Measurements from ENCODE around the gene REL.

Gene REL

GRCh38 chr2:60837123-60837522 is 44.3 kb upstream of the REL start:
- H3K36me3 ChIP-seq (ENCODE audit: control insufficient read depth, insufficient read depth, low read length), result no peaks in the 10 kb centered on the region
- DNase-seq (ENCODE audit: extremely low read depth, insufficient read length), result peak; percentile 40
- H3K27me3 ChIP-seq (replicated peaks; ENCODE audit: control insufficient read depth, insufficient read depth, low read length), result no peaks in the 10 kb centered on the region
- H3K4me3 ChIP-seq (replicated peaks; ENCODE audit: low read depth, low read length), result no peak overlapping the region
- no peak for TF ChIP-seq CTCF (IDR thresholded peaks at IDR 0.05; ENCODE audit: insufficient read depth, low read length, poor library complexity, severe bottlenecking)

DNA sequence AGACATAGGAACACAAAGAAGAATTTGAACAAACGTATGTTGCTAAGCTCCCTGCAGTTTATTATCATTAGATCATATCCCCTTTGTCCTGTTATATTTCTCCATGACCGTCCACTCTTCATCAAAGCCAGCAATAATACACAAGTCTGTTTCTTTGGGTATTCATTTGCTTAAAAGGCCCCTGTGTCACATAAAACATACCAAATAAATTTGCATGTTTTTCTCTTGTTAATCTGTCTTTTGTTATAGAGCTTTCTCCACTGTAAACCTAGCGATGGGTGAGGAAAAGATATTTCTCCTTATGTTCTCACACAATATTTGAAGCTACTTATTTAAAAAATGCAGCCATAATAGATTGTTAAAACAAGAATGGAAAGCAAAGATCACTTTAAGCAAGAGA is 42.9 kb upstream of the REL start:
- DNase-seq (ENCODE audit: extremely low read depth, insufficient read length), result no peak
- no peak overlapping the region for H3K4me3 ChIP-seq (replicated peaks; ENCODE audit: low read depth, low read length)
- H3K36me3 ChIP-seq (ENCODE audit: control insufficient read depth, insufficient read depth, low read length), result no peaks in the 10 kb centered on the region
- TF ChIP-seq CTCF (IDR thresholded peaks at IDR 0.05; ENCODE audit: insufficient read depth, low read length, poor library complexity, severe bottlenecking), result no peak
- no peaks in the 10 kb centered on the region for H3K27me3 ChIP-seq (replicated peaks; ENCODE audit: control insufficient read depth, insufficient read depth, low read length)

GRCh38 chr2:60839126-60839813 is 42.1 kb upstream of the REL start:
- peak; percentile 79 for DNase-seq (ENCODE audit: extremely low read depth, insufficient read length)
- no peak overlapping the region for H3K4me3 ChIP-seq (replicated peaks; ENCODE audit: low read depth, low read length)

DNA sequence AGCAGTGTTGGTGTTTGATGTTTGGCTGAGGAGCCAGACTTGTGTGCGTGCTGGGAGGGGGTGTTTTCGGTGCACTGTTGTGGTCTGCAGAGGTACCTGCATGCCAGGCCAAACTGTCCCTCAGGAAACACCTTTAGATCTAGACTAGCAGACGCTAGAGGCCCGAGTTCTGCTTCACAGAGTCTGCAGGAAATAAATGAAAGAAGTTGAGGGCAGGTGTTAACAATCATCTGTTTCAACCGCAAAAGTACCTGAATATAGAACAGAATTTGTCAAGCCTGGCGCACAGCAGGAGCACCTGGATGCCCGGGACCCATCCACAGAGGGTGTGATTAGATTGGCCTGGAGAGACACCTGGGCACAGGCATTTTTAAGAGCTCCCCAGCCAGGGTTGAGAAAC is 40.5 kb upstream of the REL start:
- Histone ChIP-seq H3K27me3 (replicated peaks; ENCODE audit: control insufficient read depth, insufficient read depth, low read length) (no peaks in the 10 kb centered on the region), H3K4me3 (replicated peaks; ENCODE audit: low read depth, low read length) (no peak overlapping the region), H3K36me3 (ENCODE audit: control insufficient read depth, insufficient read depth, low read length) (no peaks in the 10 kb centered on the region)
- DNase-seq (ENCODE audit: extremely low read depth, insufficient read length), result peak; percentile 82
- TF ChIP-seq CTCF (IDR thresholded peaks at IDR 0.05; ENCODE audit: insufficient read depth, low read length, poor library complexity, severe bottlenecking), result no peak

More at GRCh38 chr2:60839126-60839813, 42.1 kb upstream of the REL start:
- Histone ChIP-seq H3K27me3 (replicated peaks; ENCODE audit: control insufficient read depth, insufficient read depth, low read length) (no peaks in the 10 kb centered on the region), H3K36me3 (ENCODE audit: control insufficient read depth, insufficient read depth, low read length) (no peaks in the 10 kb centered on the region)
- peak; percentile 24 for TF ChIP-seq CTCF (IDR thresholded peaks at IDR 0.05; ENCODE audit: insufficient read depth, low read length, poor library complexity, severe bottlenecking)

GRCh38 chr2:60843006-60843405 is 38.4 kb upstream of the REL start:
- TF ChIP-seq CTCF (IDR thresholded peaks at IDR 0.05; ENCODE audit: insufficient read depth, low read length, poor library complexity, severe bottlenecking), result no peak
- Histone ChIP-seq H3K4me3 (replicated peaks; ENCODE audit: low read depth, low read length) (no peak overlapping the region), H3K36me3 (ENCODE audit: control insufficient read depth, insufficient read depth, low read length) (no peaks in the 10 kb centered on the region), H3K27me3 (replicated peaks; ENCODE audit: control insufficient read depth, insufficient read depth, low read length) (no peaks in the 10 kb centered on the region)
- DNase-seq (ENCODE audit: extremely low read depth, insufficient read length), result peak; percentile 37

GRCh38 chr2:60844105-60844504 is 37.3 kb upstream of the REL start:
- DNase-seq (ENCODE audit: extremely low read depth, insufficient read length), result no peak
- H3K4me3 ChIP-seq (replicated peaks; ENCODE audit: low read depth, low read length), result no peak overlapping the region

More at GRCh38 chr2:60844105-60844504, 37.3 kb upstream of the REL start:
- Histone ChIP-seq H3K27me3 (replicated peaks; ENCODE audit: control insufficient read depth, insufficient read depth, low read length) (no peaks in the 10 kb centered on the region), H3K36me3 (ENCODE audit: control insufficient read depth, insufficient read depth, low read length) (no peaks in the 10 kb centered on the region)
- no peak for TF ChIP-seq CTCF (IDR thresholded peaks at IDR 0.05; ENCODE audit: insufficient read depth, low read length, poor library complexity, severe bottlenecking)

Measured in GM06990 (cell line).